ENCODE results near the gene MPIG6B.

MPIG6B gene

GRCh38 chr6:31715022-31715958 lies 7.9 kb upstream of the MPIG6B start, which contains the start of gene LY6G6D:
TSS of gene LY6G6D (plus strand) at chr6:31715348. CDS start at chr6:31715356, 8 bp downstream.
- Histone ChIP-seq H3K9ac (ENCODE audit: low read length) (peak within 1 kb of the TSS; percentile 24), H3K4me1 (ENCODE audit: control insufficient read depth, insufficient read depth, low read length) (peaks cover 52% of the 10 kb centered on the region), H3K4me3 (ENCODE audit: low read length) (no peak within 1 kb of the TSS), H3K27me3 (ENCODE audit: control insufficient read depth, insufficient read depth, low read length) (no peaks in the 10 kb centered on the region), H3K36me3 (ENCODE audit: control insufficient read depth, insufficient read depth, low read length) (no peaks in the 10 kb centered on the region), H3K9me3 (ENCODE audit: control insufficient read depth, low read length) (no peaks in the 10 kb centered on the region)

GRCh38 chr6:31717499-31718222 lies 5.5 kb upstream of the MPIG6B start:
- Histone ChIP-seq H3K27me3 (ENCODE audit: control insufficient read depth, insufficient read depth, low read length) (no peaks in the 10 kb centered on the region), H3K9me3 (ENCODE audit: control insufficient read depth, low read length) (no peaks in the 10 kb centered on the region), H3K36me3 (ENCODE audit: control insufficient read depth, insufficient read depth, low read length) (no peaks in the 10 kb centered on the region), H3K4me3 (ENCODE audit: low read length) (no peak overlapping the region), H3K9ac (ENCODE audit: low read length) (no peak overlapping the region), H3K4me1 (ENCODE audit: control insufficient read depth, insufficient read depth, low read length) (peaks cover 42% of the 10 kb centered on the region)

- Histone ChIP-seq H3K4me1 (ENCODE audit: control insufficient read depth, insufficient read depth, low read length) (peaks cover 42% of the 10 kb centered on the region), H3K36me3 (ENCODE audit: control insufficient read depth, insufficient read depth, low read length) (no peaks in the 10 kb centered on the region), H3K9ac (ENCODE audit: low read length) (no peak overlapping the region), H3K9me3 (ENCODE audit: control insufficient read depth, low read length) (no peaks in the 10 kb centered on the region), H3K4me3 (ENCODE audit: low read length) (no peak overlapping the region), H3K27me3 (ENCODE audit: control insufficient read depth, insufficient read depth, low read length) (no peaks in the 10 kb centered on the region)
Observed at GRCh38 chr6:31718265-31718664, 4.9 kb upstream of the MPIG6B start.

- no peak overlapping the region for H3K4me3 ChIP-seq (ENCODE audit: low read length)
- H3K36me3 ChIP-seq (ENCODE audit: control insufficient read depth, insufficient read depth, low read length) = no peaks in the 10 kb centered on the region
- H3K9me3 ChIP-seq (ENCODE audit: control insufficient read depth, low read length) = no peaks in the 10 kb centered on the region
- H3K9ac ChIP-seq (ENCODE audit: low read length) = no peak overlapping the region
- peaks cover 40% of the 10 kb centered on the region for H3K4me1 ChIP-seq (ENCODE audit: control insufficient read depth, insufficient read depth, low read length)
- H3K27me3 ChIP-seq (ENCODE audit: control insufficient read depth, insufficient read depth, low read length) = no peaks in the 10 kb centered on the region
Observed at GRCh38 chr6:31719001-31719400, 4.2 kb upstream of the MPIG6B start.

GRCh38 chr6:31720196-31720770 lies 2.9 kb upstream of the MPIG6B start:
- no peaks in the 10 kb centered on the region for H3K9me3 ChIP-seq (ENCODE audit: control insufficient read depth, low read length)
- H3K4me1 ChIP-seq (ENCODE audit: control insufficient read depth, insufficient read depth, low read length) = peaks cover 35% of the 10 kb centered on the region
- H3K4me3 ChIP-seq (ENCODE audit: low read length) = no peak overlapping the region

GRCh38 chr6:31721351-31722020 lies 1.7 kb upstream of the MPIG6B start, which contains the start of gene LY6G6C:
TSS of gene LY6G6C (minus strand) at chr6:31721746. CDS start at chr6:31721679, 67 bp downstream.
- Histone ChIP-seq H3K36me3 (ENCODE audit: control insufficient read depth, insufficient read depth, low read length) (no peaks in the 10 kb centered on the region), H3K27me3 (ENCODE audit: control insufficient read depth, insufficient read depth, low read length) (no peaks in the 10 kb centered on the region), H3K9me3 (ENCODE audit: control insufficient read depth, low read length) (no peaks in the 10 kb centered on the region), H3K4me3 (ENCODE audit: low read length) (no peak within 1 kb of the TSS), H3K9ac (ENCODE audit: low read length) (no peak within 1 kb of the TSS), H3K4me1 (ENCODE audit: control insufficient read depth, insufficient read depth, low read length) (peaks cover 35% of the 10 kb centered on the region)

More at GRCh38 chr6:31720196-31720770, 2.9 kb upstream of the MPIG6B start:
- Histone ChIP-seq H3K36me3 (ENCODE audit: control insufficient read depth, insufficient read depth, low read length) (no peaks in the 10 kb centered on the region), H3K9ac (ENCODE audit: low read length) (no peak overlapping the region), H3K27me3 (ENCODE audit: control insufficient read depth, insufficient read depth, low read length) (no peaks in the 10 kb centered on the region)

GRCh38 chr6:31722173-31722572 lies 1.0 kb upstream of the MPIG6B start:
- Histone ChIP-seq H3K4me1 (ENCODE audit: control insufficient read depth, insufficient read depth, low read length) (peaks cover 40% of the 10 kb centered on the region), H3K4me3 (ENCODE audit: low read length) (no peak overlapping the region), H3K27me3 (ENCODE audit: control insufficient read depth, insufficient read depth, low read length) (no peaks in the 10 kb centered on the region), H3K9me3 (ENCODE audit: control insufficient read depth, low read length) (no peaks in the 10 kb centered on the region), H3K9ac (ENCODE audit: low read length) (no peak overlapping the region), H3K36me3 (ENCODE audit: control insufficient read depth, insufficient read depth, low read length) (peaks cover 3% of the 10 kb centered on the region)

- H3K4me1 ChIP-seq (ENCODE audit: control insufficient read depth, insufficient read depth, low read length) = peaks cover 39% of the 10 kb centered on the region
- H3K9me3 ChIP-seq (ENCODE audit: control insufficient read depth, low read length) = no peaks in the 10 kb centered on the region
Observed at GRCh38 chr6:31723980-31724691, 963 bp downstream of the MPIG6B start.

GRCh38 chr6:31725502-31726350 lies 2.6 kb downstream of the MPIG6B start:
- no peak overlapping the region for H3K9ac ChIP-seq (ENCODE audit: low read length)
- H3K4me3 ChIP-seq (ENCODE audit: low read length) = no peak overlapping the region
- no peaks in the 10 kb centered on the region for H3K9me3 ChIP-seq (ENCODE audit: control insufficient read depth, low read length)
- peaks cover 9% of the 10 kb centered on the region for H3K36me3 ChIP-seq (ENCODE audit: control insufficient read depth, insufficient read depth, low read length)
- no peaks in the 10 kb centered on the region for H3K27me3 ChIP-seq (ENCODE audit: control insufficient read depth, insufficient read depth, low read length)
- peaks cover 37% of the 10 kb centered on the region for H3K4me1 ChIP-seq (ENCODE audit: control insufficient read depth, insufficient read depth, low read length)

More at GRCh38 chr6:31723980-31724691, 963 bp downstream of the MPIG6B start:
- Histone ChIP-seq H3K9ac (ENCODE audit: low read length) (no peak overlapping the region), H3K4me3 (ENCODE audit: low read length) (no peak overlapping the region), H3K27me3 (ENCODE audit: control insufficient read depth, insufficient read depth, low read length) (no peaks in the 10 kb centered on the region), H3K36me3 (ENCODE audit: control insufficient read depth, insufficient read depth, low read length) (peaks cover 9% of the 10 kb centered on the region)

GRCh38 chr6:31727034-31727716 lies 4.0 kb downstream of the MPIG6B start:
- Histone ChIP-seq H3K4me3 (ENCODE audit: low read length) (no peak overlapping the region), H3K27me3 (ENCODE audit: control insufficient read depth, insufficient read depth, low read length) (no peaks in the 10 kb centered on the region), H3K9me3 (ENCODE audit: control insufficient read depth, low read length) (no peaks in the 10 kb centered on the region), H3K4me1 (ENCODE audit: control insufficient read depth, insufficient read depth, low read length) (peaks cover 34% of the 10 kb centered on the region), H3K9ac (ENCODE audit: low read length) (peak overlapping the region; percentile 51), H3K36me3 (ENCODE audit: control insufficient read depth, insufficient read depth, low read length) (peaks cover 16% of the 10 kb centered on the region)
